ENCODE measurements around the gene TMEM63C.

- no peak for TF ChIP-seq EZH2 (IDR thresholded peaks at IDR 0.05; ENCODE audit: borderline replicate concordance, low read depth, low read length, poor library complexity, severe bottlenecking)
- no peak for TF ChIP-seq CTCF (conservative IDR thresholded peaks at IDR 0.05; ENCODE audit: low read depth, low read length)
Measured at GRCh38 chr14:77242752-77243151, 61.2 kb downstream of the TMEM63C start.

All from A673 (cell line).